Measurements from ENCODE around the gene TRAPPC6A. TPM values are rescaled to one million over a fixed set of nuclear protein-coding genes. Genes with fewer than 3 reads are reported as not detected.

TRAPPC6A gene
- total RNA-seq, 1 donor: 30.9 TPM

- peaks cover 61% of the 10 kb centered on the region for H3K4me1 ChIP-seq (ENCODE audit: insufficient read depth, low read length)
- no peaks in the 10 kb centered on the region for H3K27me3 ChIP-seq (ENCODE audit: insufficient read depth, low read length)
- no peaks in the 10 kb centered on the region for H3K9me3 ChIP-seq (ENCODE audit: low read depth, low read length)
- H3K4me3 ChIP-seq (ENCODE audit: low read length): no peak overlapping the region
These were observed 2.3 kb downstream of the TRAPPC6A start for GRCh38 chr19:45175515-45176345.

DNA sequence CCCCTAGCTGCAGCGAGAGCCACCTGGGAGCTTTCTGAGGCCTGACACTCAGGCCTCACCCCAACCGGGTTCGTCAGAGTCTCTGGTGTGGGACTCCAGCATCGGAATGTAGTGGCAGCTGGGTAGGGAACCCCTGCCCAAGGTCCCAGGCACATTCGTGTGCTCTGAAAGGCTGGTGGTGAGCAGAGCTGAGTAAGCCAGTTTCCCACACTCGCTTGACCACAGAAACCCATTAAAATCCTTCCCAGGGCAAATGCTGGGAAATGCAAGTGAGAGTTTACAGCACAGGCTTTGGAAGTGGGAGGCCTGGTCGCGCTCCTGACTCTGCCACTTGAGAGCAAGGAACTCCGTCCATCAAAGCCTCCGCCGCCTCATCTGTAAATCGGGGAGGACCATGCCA, 4.2 kb downstream of the TRAPPC6A start:
- Histone ChIP-seq H3K4me3 (ENCODE audit: low read length) (no peak overlapping the region), H3K27me3 (ENCODE audit: insufficient read depth, low read length) (no peaks in the 10 kb centered on the region), H3K9me3 (ENCODE audit: low read depth, low read length) (no peaks in the 10 kb centered on the region), H3K4me1 (ENCODE audit: insufficient read depth, low read length) (peaks cover 59% of the 10 kb centered on the region)

DNA sequence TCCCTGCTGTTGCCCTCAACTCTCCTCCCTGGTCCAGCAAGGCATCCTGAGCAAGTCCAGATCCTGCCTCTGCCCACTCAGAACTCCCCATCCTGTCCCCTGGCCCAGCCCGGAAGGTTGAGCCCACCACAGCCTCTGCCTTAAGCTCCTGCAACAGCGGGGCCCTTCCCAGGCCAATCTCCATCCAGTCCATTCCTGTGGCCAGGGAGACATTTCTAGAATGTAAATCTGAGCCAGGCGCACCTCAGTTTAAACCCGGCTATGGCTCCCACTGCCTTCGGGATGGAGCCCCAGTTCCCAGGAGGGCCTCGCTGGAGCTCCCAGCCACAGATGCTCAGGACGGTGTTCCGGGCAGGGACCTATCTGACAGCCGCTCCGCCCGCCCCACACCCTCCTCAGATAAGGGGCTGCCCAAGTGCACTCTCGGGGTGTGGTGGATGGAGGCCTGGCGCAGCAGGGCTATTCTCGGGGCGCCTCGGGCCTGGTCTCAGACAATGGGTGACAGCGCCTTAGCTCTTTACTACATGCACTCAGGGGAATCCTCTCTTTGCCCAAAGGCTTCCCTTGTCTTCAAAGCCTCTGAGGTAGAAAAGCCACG, 5.3 kb downstream of the TRAPPC6A start:
- no peaks in the 10 kb centered on the region for H3K27me3 ChIP-seq (ENCODE audit: insufficient read depth, low read length)
- no peak overlapping the region for H3K4me3 ChIP-seq (ENCODE audit: low read length)
- peaks cover 59% of the 10 kb centered on the region for H3K4me1 ChIP-seq (ENCODE audit: insufficient read depth, low read length)
- no peaks in the 10 kb centered on the region for H3K9me3 ChIP-seq (ENCODE audit: low read depth, low read length)

- no peak overlapping the region for H3K4me3 ChIP-seq (ENCODE audit: low read length)
- no peaks in the 10 kb centered on the region for H3K9me3 ChIP-seq (ENCODE audit: low read depth, low read length)
- H3K4me1 ChIP-seq (ENCODE audit: insufficient read depth, low read length): peaks cover 54% of the 10 kb centered on the region
- H3K27me3 ChIP-seq (ENCODE audit: insufficient read depth, low read length): no peaks in the 10 kb centered on the region
These were observed 5.9 kb downstream of the TRAPPC6A start for GRCh38 chr19:45172173-45172572.

- H3K9me3 ChIP-seq (ENCODE audit: low read depth, low read length): no peaks in the 10 kb centered on the region
- H3K4me3 ChIP-seq (ENCODE audit: low read length): no peak overlapping the region
- no peaks in the 10 kb centered on the region for H3K27me3 ChIP-seq (ENCODE audit: insufficient read depth, low read length)
- H3K4me1 ChIP-seq (ENCODE audit: insufficient read depth, low read length): peaks cover 45% of the 10 kb centered on the region
These were observed 6.8 kb downstream of the TRAPPC6A start for GRCh38 chr19:45171211-45171623.

- Histone ChIP-seq H3K4me3 (ENCODE audit: low read length) (no peak overlapping the region), H3K9me3 (ENCODE audit: low read depth, low read length) (no peaks in the 10 kb centered on the region), H3K27me3 (ENCODE audit: insufficient read depth, low read length) (no peaks in the 10 kb centered on the region), H3K4me1 (ENCODE audit: insufficient read depth, low read length) (peaks cover 38% of the 10 kb centered on the region)
These were observed 7.6 kb downstream of the TRAPPC6A start for GRCh38 chr19:45170146-45171106.

DNA sequence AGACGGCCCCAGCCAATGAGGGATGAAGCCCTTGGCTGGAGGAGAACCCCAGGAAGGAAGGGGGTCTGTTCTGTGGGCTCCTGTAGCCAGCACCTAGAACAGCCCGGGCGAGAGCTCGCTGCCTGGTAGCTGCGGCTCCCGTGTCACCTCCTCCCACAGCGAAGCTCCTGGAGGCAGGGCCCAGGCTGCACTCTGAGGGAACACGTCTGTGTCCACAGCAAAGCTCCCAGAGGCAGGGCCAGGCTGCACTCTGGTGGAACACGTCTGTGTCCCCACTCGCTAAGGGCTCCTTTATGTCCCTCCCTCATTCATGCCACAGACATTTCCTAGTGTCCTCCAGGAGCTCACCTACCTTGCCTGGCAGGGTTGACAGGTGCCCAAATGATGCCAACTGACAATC, 8.4 kb downstream of the TRAPPC6A start:
- H3K27me3 ChIP-seq (ENCODE audit: insufficient read depth, low read length): no peaks in the 10 kb centered on the region
- H3K9me3 ChIP-seq (ENCODE audit: low read depth, low read length): no peaks in the 10 kb centered on the region
- no peak overlapping the region for H3K4me3 ChIP-seq (ENCODE audit: low read length)
- peaks cover 42% of the 10 kb centered on the region for H3K4me1 ChIP-seq (ENCODE audit: insufficient read depth, low read length)

- Histone ChIP-seq H3K4me1 (ENCODE audit: insufficient read depth, low read length) (peaks cover 50% of the 10 kb centered on the region), H3K27me3 (ENCODE audit: insufficient read depth, low read length) (no peaks in the 10 kb centered on the region), H3K9me3 (ENCODE audit: low read depth, low read length) (no peaks in the 10 kb centered on the region), H3K4me3 (ENCODE audit: low read length) (no peak overlapping the region)
These were observed 9.2 kb downstream of the TRAPPC6A start for GRCh38 chr19:45168767-45169351.

DNA sequence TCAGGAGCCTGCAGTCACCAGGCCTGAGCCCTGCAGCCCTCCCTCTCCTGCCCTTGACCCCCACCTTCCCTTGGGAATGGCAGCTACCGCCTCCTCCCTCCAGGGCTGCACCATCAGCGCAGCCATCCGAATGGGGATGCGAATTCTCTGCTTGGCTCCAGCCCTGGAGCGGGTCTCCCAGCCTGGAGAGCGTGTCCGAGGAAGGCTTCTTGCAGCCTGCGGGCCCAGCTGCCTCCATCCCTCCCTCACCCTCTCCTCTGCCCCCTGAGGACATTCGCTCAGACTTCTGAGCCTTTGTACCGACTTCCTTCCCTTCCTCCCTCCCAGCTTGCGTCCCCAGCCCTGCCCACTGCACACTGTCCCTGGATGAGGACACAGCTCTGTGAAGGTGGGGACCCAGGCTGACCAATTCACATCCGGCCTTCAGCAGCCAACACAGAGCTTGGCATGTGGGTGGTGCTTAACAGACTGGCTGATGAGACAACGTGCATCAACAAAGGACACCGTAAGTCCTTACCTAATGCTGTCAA, 11.2 kb downstream of the TRAPPC6A start:
- H3K4me3 ChIP-seq (ENCODE audit: low read length): no peak overlapping the region
- H3K9me3 ChIP-seq (ENCODE audit: low read depth, low read length): no peaks in the 10 kb centered on the region
- no peaks in the 10 kb centered on the region for H3K27me3 ChIP-seq (ENCODE audit: insufficient read depth, low read length)
- H3K4me1 ChIP-seq (ENCODE audit: insufficient read depth, low read length): peaks cover 42% of the 10 kb centered on the region

DNA sequence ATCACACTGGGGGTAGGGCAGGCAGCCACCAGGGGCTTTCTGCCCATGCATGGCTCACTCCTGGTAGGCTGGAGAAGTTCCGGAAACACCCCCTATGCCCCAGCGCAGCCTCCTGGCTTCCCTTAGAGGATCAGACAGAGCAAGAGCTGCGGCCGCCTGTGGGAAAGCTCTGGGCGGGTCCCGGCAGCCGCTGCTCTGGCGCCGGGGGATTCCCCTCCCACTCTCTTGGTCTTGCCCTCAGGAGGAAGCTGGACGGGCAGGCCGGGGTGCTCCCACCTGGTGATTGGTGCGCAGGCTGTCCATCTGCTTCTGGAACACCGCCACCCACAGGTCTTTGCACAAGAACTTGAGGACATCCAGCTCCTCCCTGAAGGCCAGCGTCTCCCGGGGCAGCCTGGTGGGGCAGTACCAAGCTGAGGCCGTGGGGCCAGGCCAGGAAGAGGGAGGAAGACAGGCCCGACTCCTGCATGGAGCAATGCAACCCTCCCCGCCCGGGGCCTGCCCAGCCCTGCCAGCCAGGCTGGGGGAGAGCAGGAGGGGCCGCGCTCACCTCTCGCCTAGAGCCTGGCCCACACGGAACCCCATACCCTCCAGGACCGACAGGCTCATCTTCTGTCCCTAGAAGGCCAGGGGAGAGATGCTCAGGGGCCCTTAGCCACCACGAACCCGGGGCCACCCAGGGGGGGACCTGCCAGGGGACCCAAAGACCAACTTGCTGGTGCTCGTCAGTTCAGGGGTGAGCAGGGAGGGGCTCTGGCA, 13.3 kb downstream of the TRAPPC6A start:
- Histone ChIP-seq H3K9me3 (ENCODE audit: low read depth, low read length) (no peaks in the 10 kb centered on the region), H3K27me3 (ENCODE audit: insufficient read depth, low read length) (no peaks in the 10 kb centered on the region), H3K4me1 (ENCODE audit: insufficient read depth, low read length) (peaks cover 22% of the 10 kb centered on the region), H3K4me3 (ENCODE audit: low read length) (no peak overlapping the region)

DNA sequence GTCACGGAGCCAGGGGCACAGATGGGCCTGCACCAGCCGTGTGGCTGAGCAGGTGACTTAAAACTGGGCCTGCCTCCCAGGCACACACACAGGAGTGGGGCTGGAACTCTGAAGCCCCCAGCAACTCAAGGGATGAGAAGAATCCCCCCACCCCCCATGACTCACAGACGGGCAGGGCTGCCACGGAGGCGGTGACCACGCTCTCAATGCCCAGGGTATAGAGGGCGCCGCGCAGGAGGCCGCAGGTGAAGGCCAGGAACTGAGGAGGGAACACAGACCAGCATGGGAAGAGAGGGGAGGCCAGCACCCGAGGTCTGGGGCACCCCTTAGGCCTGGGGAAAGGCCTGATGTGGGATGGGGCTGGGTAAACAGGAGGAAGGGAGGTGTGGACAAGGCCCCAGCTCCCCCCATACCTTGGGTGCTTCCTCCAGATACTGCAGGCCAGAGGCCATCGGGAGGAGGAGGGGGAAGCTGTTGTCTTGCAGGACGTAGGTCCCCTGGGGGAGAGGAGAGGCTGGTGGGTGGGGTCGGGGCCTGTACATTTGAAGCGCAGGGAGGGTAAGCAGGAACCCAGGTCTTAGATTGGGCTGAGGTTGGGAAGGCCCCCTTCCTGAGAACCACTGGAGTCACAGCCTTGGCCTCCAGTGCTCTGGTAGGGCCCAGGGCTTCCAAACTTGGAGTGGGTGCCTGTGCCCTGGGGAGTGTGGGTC, 14.1 kb downstream of the TRAPPC6A start:
- Histone ChIP-seq H3K4me3 (ENCODE audit: low read length) (no peak overlapping the region), H3K27me3 (ENCODE audit: insufficient read depth, low read length) (no peaks in the 10 kb centered on the region), H3K4me1 (ENCODE audit: insufficient read depth, low read length) (peaks cover 18% of the 10 kb centered on the region), H3K9me3 (ENCODE audit: low read depth, low read length) (no peaks in the 10 kb centered on the region)

- H3K4me1 ChIP-seq (ENCODE audit: insufficient read depth, low read length): peaks cover 16% of the 10 kb centered on the region
- no peak overlapping the region for H3K4me3 ChIP-seq (ENCODE audit: low read length)
- H3K27me3 ChIP-seq (ENCODE audit: insufficient read depth, low read length): no peaks in the 10 kb centered on the region
- no peaks in the 10 kb centered on the region for H3K9me3 ChIP-seq (ENCODE audit: low read depth, low read length)
These were observed 14.9 kb downstream of the TRAPPC6A start for GRCh38 chr19:45163156-45163555.

- Histone ChIP-seq H3K9me3 (ENCODE audit: low read depth, low read length) (no peaks in the 10 kb centered on the region), H3K4me1 (ENCODE audit: insufficient read depth, low read length) (peaks cover 16% of the 10 kb centered on the region), H3K4me3 (ENCODE audit: low read length) (no peak overlapping the region), H3K27me3 (ENCODE audit: insufficient read depth, low read length) (no peaks in the 10 kb centered on the region)
These were observed 15.4 kb downstream of the TRAPPC6A start for GRCh38 chr19:45162608-45163143.
